Prostate gland (tissue), 2 donors: ENCODE results near the gene ACOXL.

ENCODE experiments used
- POLR2A ChIP-seq: fragments of 450-650 bp; IDR thresholded peaks from one replicate; pipeline ENCODE4 v1.6.1; 2016; ENCODE audit warnings: antibody characterized with exemption, mild to moderate bottlenecking
- POLR2AphosphoS5 ChIP-seq: sonication (generic); formaldehyde crosslinking; IDR thresholded peaks from one replicate; pipeline ENCODE4 v1.6.1; 2017; ENCODE audit warnings: antibody characterized with exemption
- TF ChIP-seq, protein P1 (sequence below), 4 experiments: fragments of 200-600 bp in 2 of 4; fragments of 450-650 bp in 2 of 4; sonication (generic) in 2 of 4; IDR thresholded peaks; 1 replicate in 3 of 4; 2 replicates in 1 of 4; pipeline ENCODE4 v1.5.1; 2016 to 2019; ENCODE audit warnings: antibody characterized with exemption in 4 of 4, mild to moderate bottlenecking in 2 of 4, moderate library complexity in 2 of 4

DNA sequence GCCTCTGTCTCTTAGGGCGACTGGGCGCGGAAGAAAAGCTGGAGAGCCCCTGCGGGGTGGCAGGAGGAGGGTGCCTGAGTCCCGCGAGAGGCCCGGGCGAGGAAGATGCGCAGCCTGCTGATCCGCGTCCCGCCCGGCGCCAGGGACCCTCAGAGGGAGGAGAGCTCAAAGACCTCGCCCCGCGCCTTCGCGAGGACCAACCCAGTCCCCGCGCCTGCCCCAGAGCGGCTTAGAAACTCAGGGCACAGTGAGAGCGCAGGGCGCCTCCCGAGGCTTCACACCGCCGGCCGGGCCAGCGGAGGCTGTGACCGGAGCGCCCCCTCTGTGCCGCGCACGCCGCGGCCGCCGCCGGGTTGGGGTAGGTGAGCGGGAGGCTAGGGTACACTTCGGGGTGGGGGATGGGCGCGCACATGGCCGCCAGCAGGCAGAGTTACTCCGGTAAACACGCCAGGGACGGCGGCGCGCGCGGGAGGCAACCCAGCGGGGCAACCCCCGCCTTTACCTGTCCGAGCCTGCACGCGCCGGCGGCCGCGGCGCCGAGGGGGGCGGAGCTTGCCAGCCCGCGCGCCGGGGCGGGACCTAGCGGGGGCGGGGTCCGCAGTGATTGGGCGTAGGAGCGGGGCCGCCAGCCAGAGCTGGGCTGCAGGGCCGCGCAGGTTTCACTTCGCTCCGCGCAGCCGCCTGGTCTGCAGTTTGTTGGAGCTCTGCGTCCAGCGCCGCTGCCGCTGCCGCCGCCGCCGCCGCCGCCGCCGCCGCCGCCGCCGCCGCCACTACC lies 388.1 kb downstream of the ACOXL start, which contains the start of gene BCL2L11:
- TF ChIP-seq, protein P1, sequence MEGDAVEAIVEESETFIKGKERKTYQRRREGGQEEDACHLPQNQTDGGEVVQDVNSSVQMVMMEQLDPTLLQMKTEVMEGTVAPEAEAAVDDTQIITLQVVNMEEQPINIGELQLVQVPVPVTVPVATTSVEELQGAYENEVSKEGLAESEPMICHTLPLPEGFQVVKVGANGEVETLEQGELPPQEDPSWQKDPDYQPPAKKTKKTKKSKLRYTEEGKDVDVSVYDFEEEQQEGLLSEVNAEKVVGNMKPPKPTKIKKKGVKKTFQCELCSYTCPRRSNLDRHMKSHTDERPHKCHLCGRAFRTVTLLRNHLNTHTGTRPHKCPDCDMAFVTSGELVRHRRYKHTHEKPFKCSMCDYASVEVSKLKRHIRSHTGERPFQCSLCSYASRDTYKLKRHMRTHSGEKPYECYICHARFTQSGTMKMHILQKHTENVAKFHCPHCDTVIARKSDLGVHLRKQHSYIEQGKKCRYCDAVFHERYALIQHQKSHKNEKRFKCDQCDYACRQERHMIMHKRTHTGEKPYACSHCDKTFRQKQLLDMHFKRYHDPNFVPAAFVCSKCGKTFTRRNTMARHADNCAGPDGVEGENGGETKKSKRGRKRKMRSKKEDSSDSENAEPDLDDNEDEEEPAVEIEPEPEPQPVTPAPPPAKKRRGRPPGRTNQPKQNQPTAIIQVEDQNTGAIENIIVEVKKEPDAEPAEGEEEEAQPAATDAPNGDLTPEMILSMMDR (IDR thresholded peaks at IDR 0.05) = peak in 2 of 4 experiments; percentile 14 to 23
- TF ChIP-seq POLR2A = peak; percentile 97
- peak; percentile 69 for TF ChIP-seq POLR2AphosphoS5
